Ectodermal cell (in vitro differentiated cells): Measurements from ENCODE around the gene MMP11.
A peak's percentile ranks its signal among the peaks of the same experiment; 100 is the strongest.

Source experiments
- H3K27ac ChIP-seq: 2 replicates; pipeline ENCODE4 v1.7.0; 2013; ENCODE audit warnings: mild to moderate bottlenecking, low read depth, low read length; ENCODE audit not compliant: insufficient read depth, poor library complexity, severe bottlenecking
- H3K27me3 ChIP-seq: 2 replicates; pipeline ENCODE4 v1.7.0; 2013; ENCODE audit warnings: mild to moderate bottlenecking, low read length; ENCODE audit not compliant: insufficient read depth, control insufficient read depth, poor library complexity, severe bottlenecking
- H3K36me3 ChIP-seq: one replicate; pipeline ENCODE4 v1.7.0; 2013; ENCODE audit warnings: low read length; ENCODE audit not compliant: control insufficient read depth, insufficient read depth
- H3K4me1 ChIP-seq: one replicate; pipeline ENCODE4 v1.7.0; 2013; ENCODE audit warnings: low read length; ENCODE audit not compliant: control insufficient read depth, insufficient read depth
- H3K4me3 ChIP-seq: 2 replicates; pipeline ENCODE4 v1.7.0; 2013; ENCODE audit warnings: low read depth, low read length, control low read depth; ENCODE audit not compliant: insufficient read depth
- H3K9me3 ChIP-seq: 2 replicates; pipeline ENCODE4 v1.7.0; 2013; ENCODE audit warnings: mild to moderate bottlenecking, low read length, moderate library complexity; ENCODE audit not compliant: control insufficient read depth
- WGBS, 2 experiments: methylation state at CpG; one replicate each; pipeline ENCODE4 v1.1.7; 2013; ENCODE audit warnings: missing lambda C conversion rate in 2 of 2; 5-methylcytosine and 5-hydroxymethylcytosine counted together

Gene MMP11

DNA sequence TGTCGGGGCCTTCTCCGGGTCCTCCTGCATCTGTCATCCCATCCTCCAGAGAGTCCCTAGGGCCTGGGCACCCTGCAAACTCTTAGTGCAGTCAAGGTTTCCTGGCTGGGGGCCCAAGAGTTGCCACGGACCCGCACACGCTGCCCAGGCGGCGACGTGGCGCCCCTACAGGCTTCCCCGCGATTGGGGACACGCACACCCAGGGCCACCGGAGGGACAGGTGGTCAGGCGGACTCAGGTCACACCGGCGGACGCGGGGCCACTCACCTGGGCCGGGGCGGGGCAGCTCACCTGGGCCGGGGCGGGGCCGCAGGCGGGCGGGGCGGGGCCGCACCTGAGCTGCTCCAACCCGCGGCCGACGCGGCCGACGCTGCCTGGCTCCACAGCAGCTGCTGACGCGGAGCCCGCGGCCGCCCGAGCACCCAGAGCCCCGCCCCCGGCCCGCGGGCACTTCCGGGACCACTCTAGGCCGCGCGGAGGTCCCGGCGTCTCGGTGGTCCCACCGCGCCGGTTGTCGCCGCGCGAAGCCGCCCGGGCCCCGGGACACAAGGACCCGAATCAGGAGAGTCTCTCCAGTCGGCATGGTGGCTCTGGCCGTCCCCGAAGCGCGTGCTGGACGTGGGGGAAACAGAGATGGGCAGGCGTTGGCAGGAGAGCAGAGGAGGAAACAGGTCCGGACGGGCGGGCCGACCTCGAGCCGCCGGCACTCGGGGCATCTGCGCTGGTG, 21.8 kb upstream of the MMP11 start, which contains the start of gene ZNF70:
TSS of gene ZNF70 (minus strand) at position 399 of the 727 bp plus-strand sequence. CDS start 5,972 bp downstream, outside the sequence.
- H3K4me3 ChIP-seq, result peak within 1 kb of the TSS; percentile 86
- peaks cover 6% of the 10 kb centered on the region for H3K4me1 ChIP-seq
- H3K9me3 ChIP-seq, result no peaks in the 10 kb centered on the region
- H3K36me3 ChIP-seq, result no peaks in the 10 kb centered on the region
- no peaks in the 10 kb centered on the region for H3K27me3 ChIP-seq
- H3K27ac ChIP-seq, result peak within 1 kb of the TSS; percentile 58
- 0 to 1% methylated on average over 78 of the region's 78 CpGs for WGBS, 2 experiments

DNA sequence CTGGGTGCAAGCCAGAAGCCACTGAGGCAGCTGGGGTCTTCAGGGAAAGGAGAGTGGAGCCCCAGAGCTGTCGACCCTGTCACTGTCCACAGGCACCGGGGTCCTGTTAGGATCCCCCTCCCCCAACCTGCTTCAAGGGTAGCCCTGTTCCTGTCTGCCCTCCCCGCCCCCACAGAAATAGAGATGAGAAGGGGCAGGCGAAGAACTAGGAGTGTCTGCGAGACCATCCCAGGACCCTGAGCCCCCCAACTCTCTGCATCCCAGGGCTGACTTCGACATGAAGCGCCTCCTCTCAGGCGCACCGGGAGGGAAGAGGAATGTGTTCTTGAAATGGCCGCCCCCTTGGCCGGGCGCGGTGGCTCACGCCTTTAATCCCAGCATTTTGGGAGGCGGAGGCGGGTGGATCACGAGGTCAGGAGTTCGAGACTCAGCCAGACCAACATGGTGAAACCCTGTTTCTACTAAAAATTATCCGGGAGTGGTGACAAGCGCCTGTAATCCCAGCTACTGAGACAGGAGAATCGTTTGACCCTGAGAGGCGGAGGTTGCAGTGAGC, 21.1 kb upstream of the MMP11 start:
- WGBS, 2 experiments, result 25% methylated on average over 22 of the region's 22 CpGs
- no peaks in the 10 kb centered on the region for H3K27me3 ChIP-seq

DNA sequence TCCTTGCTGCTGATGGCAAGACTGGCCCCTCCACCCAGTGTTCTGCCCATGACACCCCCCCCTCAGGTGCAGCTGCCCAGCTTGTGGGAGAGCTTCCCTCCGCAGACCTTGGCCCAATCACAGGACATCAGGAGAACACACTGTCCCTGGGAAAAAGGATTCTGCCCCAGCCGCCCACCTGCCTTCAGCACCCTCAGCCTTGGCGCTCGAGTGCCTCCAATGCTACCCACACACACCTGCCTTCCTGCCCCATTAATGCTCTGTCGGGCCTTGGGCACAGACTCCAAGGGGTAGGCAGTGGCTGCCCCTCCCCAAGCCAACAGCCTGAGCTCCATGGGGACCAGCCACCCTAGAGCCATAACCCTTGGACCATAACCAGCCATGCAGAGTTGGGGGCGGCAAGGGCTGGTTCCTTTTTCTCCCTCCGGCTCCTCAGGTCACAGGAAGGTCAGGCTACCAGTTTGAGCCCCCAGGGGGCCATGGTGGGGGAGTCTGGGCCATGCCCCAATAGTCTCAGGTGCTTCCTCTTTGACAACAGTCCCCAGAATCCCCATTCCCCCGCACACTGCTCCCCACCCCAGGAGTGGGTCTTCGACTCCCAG, 20.5 kb upstream of the MMP11 start:
- H3K4me3 ChIP-seq, result no peak overlapping the region
- no peaks in the 10 kb centered on the region for H3K27me3 ChIP-seq
- no peaks in the 10 kb centered on the region for H3K9me3 ChIP-seq
- H3K27ac ChIP-seq, result no peak overlapping the region
- 92 to 95% methylated on average over 9 of the region's 9 CpGs for WGBS, 2 experiments
- peaks cover 6% of the 10 kb centered on the region for H3K4me1 ChIP-seq
- H3K36me3 ChIP-seq, result no peaks in the 10 kb centered on the region

More for the DNA sequence above, 21.1 kb upstream of the MMP11 start:
- Histone ChIP-seq H3K4me3 (peak overlapping the region; percentile 86), H3K36me3 (no peaks in the 10 kb centered on the region), H3K4me1 (peaks cover 6% of the 10 kb centered on the region), H3K27ac (peak overlapping the region; percentile 58), H3K9me3 (no peaks in the 10 kb centered on the region)

DNA sequence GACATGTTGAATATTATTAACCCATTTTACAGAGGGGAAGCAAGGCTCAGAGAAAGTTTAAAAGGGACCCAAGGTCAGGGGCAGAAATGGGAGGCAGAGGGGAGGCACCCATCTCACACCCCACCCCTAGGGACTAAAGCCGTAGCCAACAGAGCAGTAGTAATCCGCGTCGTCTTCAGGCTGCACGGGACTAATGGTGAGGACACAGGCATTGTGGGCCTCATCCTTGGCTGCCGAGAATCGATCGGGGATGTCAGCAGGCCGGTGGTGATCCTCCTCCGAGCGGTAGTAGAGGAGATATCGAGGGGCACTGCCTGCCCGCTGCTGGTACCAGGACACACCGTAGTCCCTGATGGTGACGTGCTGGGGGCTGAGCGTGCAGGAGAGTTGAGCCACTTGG, 19.9 kb upstream of the MMP11 start:
- 95 to 96% methylated on average over 16 of the region's 16 CpGs for WGBS, 2 experiments
- no peaks in the 10 kb centered on the region for H3K36me3 ChIP-seq

DNA sequence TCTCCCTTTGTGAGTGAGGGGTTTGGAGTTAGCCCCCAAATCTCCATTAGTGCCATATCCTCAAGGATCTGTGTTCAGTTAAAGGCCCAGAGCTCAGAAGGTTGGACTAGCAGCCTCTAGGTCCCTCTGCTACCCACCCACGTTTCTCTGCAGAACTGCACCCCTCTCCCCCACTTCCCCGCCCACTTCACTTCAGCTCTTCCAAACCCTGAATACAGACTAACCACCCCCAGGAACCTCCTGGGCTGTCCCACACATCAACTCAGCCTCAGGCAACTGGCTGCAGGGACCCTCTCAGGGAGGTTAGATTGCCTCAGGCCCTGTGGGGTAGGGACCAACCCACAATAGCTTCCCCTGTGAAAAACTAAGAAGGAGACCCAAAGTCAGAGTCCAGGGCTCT, 19.3 kb upstream of the MMP11 start:
- peaks cover 6% of the 10 kb centered on the region for H3K4me1 ChIP-seq
- no peaks in the 10 kb centered on the region for H3K27me3 ChIP-seq
- H3K36me3 ChIP-seq, result no peaks in the 10 kb centered on the region
- no peak overlapping the region for H3K4me3 ChIP-seq
- no peaks in the 10 kb centered on the region for H3K9me3 ChIP-seq
- 79 to 82% methylated on average over 2 of the region's 2 CpGs for WGBS, 2 experiments
- H3K27ac ChIP-seq, result no peak overlapping the region

More for the DNA sequence above, 19.9 kb upstream of the MMP11 start:
- Histone ChIP-seq H3K27ac (no peak overlapping the region), H3K9me3 (no peaks in the 10 kb centered on the region), H3K4me1 (peaks cover 6% of the 10 kb centered on the region), H3K4me3 (no peak overlapping the region), H3K27me3 (no peaks in the 10 kb centered on the region)

DNA sequence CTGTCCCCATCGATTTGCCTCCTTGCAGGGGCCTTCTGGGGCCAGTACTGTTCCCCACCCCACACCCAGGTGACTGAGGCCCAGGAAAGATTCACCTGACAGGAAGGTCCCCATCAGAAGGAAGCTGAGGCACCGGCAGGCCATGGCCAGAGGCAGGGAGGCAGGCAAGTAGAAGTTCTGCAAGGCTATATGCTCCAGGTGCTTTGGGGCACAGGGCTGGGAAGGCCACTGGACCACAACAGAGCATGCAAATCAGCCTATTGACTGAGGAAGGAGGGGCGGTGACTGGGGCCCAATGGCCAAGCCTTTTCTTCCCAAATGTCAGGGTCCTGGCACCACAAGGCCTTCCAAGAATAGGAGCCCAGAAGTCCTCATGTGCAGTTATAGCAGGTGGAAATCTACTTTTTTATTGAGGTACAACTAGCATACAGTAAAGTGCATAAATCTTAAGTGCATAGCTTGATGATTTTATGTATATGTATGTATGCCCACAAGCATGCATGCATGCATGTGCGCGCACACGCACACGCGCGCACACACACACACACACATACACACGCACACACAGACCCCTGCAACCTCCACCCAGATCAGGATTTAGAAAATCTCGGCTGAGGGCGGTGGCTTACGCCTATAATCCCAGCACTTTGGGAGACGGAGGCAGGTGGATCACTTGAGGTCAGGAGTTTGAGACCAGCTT, 18.3 kb upstream of the MMP11 start, which contains the start of gene VPREB3:
TSS of gene VPREB3 (minus strand) at position 206 of the 700 bp plus-strand sequence. CDS start at position 144, 62 bp downstream.
- H3K36me3 ChIP-seq, result no peaks in the 10 kb centered on the region
- H3K27ac ChIP-seq, result no peak within 1 kb of the TSS
- peaks cover 6% of the 10 kb centered on the region for H3K4me1 ChIP-seq
- no peaks in the 10 kb centered on the region for H3K9me3 ChIP-seq
- 85 to 91% methylated on average over 14 of the region's 14 CpGs for WGBS, 2 experiments
- H3K27me3 ChIP-seq, result no peaks in the 10 kb centered on the region
- H3K4me3 ChIP-seq, result no peak within 1 kb of the TSS

DNA sequence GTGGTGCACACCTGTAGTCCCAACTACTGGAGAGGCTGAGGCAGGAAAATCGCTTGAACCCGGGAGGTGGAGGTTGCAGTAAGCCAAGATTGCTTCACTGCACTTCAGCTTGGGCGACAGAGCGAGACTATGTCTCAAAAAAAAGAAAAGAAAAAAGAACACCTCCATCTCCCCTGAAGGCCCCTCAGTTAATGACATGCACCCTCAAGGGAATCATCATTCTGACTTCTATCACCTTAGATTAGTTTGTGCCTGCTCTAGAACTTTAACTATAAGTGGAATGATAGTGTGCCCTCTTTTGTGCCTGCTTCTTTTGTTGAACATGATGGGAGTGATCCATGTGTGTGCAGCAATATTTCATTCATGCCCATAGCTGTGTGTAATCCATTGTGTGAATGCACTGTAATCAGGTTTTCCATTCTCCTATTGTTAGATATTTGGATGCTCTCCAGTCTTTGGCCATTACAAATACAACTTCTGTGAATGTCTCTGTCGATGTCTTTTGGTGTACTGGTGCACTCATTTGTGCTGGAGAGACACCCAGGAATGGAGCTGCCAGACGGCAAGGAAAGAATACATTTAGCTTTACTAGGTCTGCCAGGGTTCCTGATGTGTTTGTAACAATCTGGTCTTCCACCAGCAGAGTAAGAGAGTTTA, 17.5 kb upstream of the MMP11 start:
- Histone ChIP-seq H3K4me3 (no peak overlapping the region), H3K9me3 (no peaks in the 10 kb centered on the region), H3K27ac (no peak overlapping the region), H3K27me3 (no peaks in the 10 kb centered on the region), H3K4me1 (peaks cover 2% of the 10 kb centered on the region), H3K36me3 (no peaks in the 10 kb centered on the region)
- 92 to 95% methylated on average over 6 of the region's 6 CpGs for WGBS, 2 experiments

DNA sequence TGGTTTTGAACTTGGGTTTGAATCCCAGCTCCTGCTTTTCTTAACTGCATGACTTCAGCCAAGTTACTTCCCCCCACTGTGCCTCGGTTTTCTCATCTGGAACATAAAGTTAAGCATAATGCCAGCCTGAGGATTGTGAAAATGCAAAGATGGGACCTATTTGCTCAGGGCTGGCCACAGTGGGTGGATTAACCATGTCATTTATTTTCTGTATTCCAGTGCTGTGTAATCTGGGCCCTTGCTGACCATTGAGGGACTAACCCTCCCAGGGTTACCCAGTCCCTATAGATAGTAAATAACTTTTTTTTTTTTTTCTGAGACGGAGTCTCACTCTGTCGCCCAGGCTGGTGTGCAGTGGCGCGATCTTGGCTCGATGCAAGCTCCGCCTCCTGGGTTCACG, 16.9 kb upstream of the MMP11 start:
- H3K27ac ChIP-seq, result no peak overlapping the region
- H3K27me3 ChIP-seq, result no peaks in the 10 kb centered on the region
- no peaks in the 10 kb centered on the region for H3K4me1 ChIP-seq
- no peaks in the 10 kb centered on the region for H3K9me3 ChIP-seq
- WGBS, 2 experiments, result 90 to 93% methylated on average over 8 of the region's 8 CpGs
- no peaks in the 10 kb centered on the region for H3K36me3 ChIP-seq
- no peak overlapping the region for H3K4me3 ChIP-seq

DNA sequence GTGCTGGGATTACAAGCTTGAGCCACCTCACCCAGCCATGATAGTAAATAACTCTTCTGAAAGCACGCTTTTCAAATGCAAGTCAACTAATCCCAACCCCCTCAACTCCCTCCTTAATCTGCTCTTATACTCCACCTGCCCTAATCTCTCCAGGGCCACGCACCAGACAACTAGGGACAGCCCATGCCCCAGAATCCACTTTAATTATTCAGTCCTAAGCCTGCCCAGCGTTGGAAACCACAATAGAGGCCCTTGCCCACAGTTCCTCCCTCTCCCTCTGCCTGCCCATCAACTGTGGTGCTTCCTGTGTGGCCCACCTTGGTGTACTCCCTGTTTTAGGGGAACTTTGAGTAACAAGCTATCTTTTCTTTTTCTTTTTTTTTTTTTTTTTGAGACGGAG, 15.8 kb upstream of the MMP11 start:
- 50 to 63% methylated on average over 4 of the region's 4 CpGs for WGBS, 2 experiments
- Histone ChIP-seq H3K9me3 (no peaks in the 10 kb centered on the region), H3K27me3 (no peaks in the 10 kb centered on the region), H3K36me3 (no peaks in the 10 kb centered on the region), H3K4me3 (no peak overlapping the region), H3K4me1 (no peaks in the 10 kb centered on the region), H3K27ac (no peak overlapping the region)
